ENCODE measurements around the gene PRMT2. TPM values are rescaled to one million over a fixed set of nuclear protein-coding genes. Genes with fewer than 3 reads are reported as not detected.

Gene PRMT2
- polyA plus RNA-seq, 1 experiment: 153 TPM

DNA sequence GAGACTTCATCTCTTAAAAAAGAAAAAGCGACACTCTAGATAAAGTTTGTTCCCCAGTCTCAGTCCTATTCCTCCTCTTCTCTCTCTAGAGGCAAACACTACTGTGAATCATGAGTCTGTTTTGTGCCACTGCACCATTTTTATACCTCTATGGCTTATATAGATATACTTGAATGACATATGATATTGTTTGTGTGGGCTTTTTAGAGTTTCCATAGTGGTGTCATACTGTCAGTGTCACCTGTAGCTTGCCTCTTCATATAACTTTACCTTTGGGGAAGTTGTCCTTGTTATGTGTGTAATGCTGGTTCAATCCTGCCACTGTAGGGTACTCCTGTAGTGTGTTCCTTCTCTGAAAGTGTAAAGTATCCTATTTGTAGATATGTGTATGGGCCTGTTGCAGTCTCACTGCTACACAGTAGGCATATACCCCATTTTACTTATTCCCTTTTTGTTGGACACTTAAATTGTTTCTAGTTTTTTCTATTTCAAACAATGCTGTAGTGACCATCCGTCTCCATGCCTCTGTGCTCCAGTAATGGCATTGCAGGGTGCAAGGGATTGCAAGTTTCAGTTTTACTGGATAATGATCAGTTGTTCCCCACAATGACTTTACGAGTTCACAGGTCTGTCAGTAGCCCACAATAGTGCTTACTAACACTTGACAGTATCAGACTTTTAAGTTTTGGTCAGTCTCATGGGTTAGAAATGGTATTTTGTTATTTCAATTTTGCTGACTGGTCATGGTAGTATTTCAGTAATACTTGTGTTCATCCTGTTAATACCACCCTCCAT is 2.7 kb downstream of the PRMT2 start:
- ChIA-PET POLR2A (no interaction called here), CTCF (interaction anchor here (0.6 to 1.6 kb wide), 2 partner anchors 23 to 91 kb away, joined by 7 read pairs; no protein-coding TSS in a partner anchor)
- peaks cover 2% of the 10 kb centered on the region; the same call in 1 of the 2 replicates for H3K9me3 ChIP-seq (ENCODE audit: control insufficient read depth, insufficient read depth, low read length)
- TF ChIP-seq, protein P1, sequence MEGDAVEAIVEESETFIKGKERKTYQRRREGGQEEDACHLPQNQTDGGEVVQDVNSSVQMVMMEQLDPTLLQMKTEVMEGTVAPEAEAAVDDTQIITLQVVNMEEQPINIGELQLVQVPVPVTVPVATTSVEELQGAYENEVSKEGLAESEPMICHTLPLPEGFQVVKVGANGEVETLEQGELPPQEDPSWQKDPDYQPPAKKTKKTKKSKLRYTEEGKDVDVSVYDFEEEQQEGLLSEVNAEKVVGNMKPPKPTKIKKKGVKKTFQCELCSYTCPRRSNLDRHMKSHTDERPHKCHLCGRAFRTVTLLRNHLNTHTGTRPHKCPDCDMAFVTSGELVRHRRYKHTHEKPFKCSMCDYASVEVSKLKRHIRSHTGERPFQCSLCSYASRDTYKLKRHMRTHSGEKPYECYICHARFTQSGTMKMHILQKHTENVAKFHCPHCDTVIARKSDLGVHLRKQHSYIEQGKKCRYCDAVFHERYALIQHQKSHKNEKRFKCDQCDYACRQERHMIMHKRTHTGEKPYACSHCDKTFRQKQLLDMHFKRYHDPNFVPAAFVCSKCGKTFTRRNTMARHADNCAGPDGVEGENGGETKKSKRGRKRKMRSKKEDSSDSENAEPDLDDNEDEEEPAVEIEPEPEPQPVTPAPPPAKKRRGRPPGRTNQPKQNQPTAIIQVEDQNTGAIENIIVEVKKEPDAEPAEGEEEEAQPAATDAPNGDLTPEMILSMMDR (IDR thresholded peaks at IDR 0.05; ENCODE audit: low read depth, low read length): no peak
- peak overlapping the region; percentile 29 for H3K4me3 ChIP-seq (ENCODE audit: low read depth, low read length)
- no peak overlapping the region for H3K27ac ChIP-seq (ENCODE audit: low read depth, low read length)
- H3K27me3 ChIP-seq (ENCODE audit: control insufficient read depth, insufficient read depth, low read length): no peaks in the 10 kb centered on the region
- DNase-seq (ENCODE audit: low read depth, low spot score): no peak

GRCh38 chr21:46639489-46640386 is 4.3 kb downstream of the PRMT2 start:
- ChIA-PET POLR2A (no interaction called here), CTCF (interaction anchor here (0.6 to 1.8 kb wide), 15 partner anchors 8 to 669 kb away, joined by 3 to 7 read pairs (median 3); no protein-coding TSS in a partner anchor)
- peaks cover 2% of the 10 kb centered on the region; the same call in 1 of the 2 replicates for H3K9me3 ChIP-seq (ENCODE audit: control insufficient read depth, insufficient read depth, low read length)
- H3K27me3 ChIP-seq (ENCODE audit: control insufficient read depth, insufficient read depth, low read length): no peaks in the 10 kb centered on the region
- TF ChIP-seq, protein P1 (IDR thresholded peaks at IDR 0.05; ENCODE audit: low read depth, low read length): peak; percentile 56
- no peak for DNase-seq (ENCODE audit: low read depth, low spot score)
- H3K27ac ChIP-seq (ENCODE audit: low read depth, low read length): no peak overlapping the region
- H3K4me3 ChIP-seq (ENCODE audit: low read depth, low read length): no peak overlapping the region

DNA sequence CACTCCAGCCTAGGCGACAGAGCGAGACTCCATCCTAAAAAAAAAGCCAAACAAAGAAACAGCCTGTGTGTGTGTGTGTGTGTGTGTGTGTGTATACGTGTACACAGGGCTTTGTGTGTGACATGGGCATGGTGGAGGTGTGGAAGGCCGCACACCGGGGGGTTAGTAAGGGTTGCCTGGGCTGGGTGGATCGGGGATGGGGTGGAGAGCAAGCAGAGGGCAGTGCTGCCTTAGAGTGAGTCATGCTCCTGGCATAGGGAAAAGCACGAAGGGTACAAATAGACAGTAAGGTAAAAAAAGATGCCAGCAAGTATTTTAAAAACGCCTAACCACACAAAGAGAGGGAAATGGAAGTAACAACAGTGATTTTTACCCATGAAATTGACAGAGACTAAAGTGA is 6.2 kb downstream of the PRMT2 start:
- ChIA-PET POLR2A (no interaction called here), CTCF (no interaction called here)
- no peaks in the 10 kb centered on the region for H3K27me3 ChIP-seq (ENCODE audit: control insufficient read depth, insufficient read depth, low read length)
- H3K4me3 ChIP-seq (ENCODE audit: low read depth, low read length): no peak overlapping the region
- TF ChIP-seq, protein P1 (IDR thresholded peaks at IDR 0.05; ENCODE audit: low read depth, low read length): no peak
- H3K9me3 ChIP-seq (ENCODE audit: control insufficient read depth, insufficient read depth, low read length): no peaks in the 10 kb centered on the region
- DNase-seq (ENCODE audit: low read depth, low spot score): no peak
- no peak overlapping the region for H3K27ac ChIP-seq (ENCODE audit: low read depth, low read length)

GRCh38 chr21:46643379-46644177 is 8.1 kb downstream of the PRMT2 start:
- TF ChIP-seq, protein P1 (IDR thresholded peaks at IDR 0.05; ENCODE audit: low read depth, low read length): no peak
- Histone ChIP-seq H3K27me3 (ENCODE audit: control insufficient read depth, insufficient read depth, low read length) (no peaks in the 10 kb centered on the region), H3K9me3 (ENCODE audit: control insufficient read depth, insufficient read depth, low read length) (no peaks in the 10 kb centered on the region), H3K4me3 (ENCODE audit: low read depth, low read length) (no peak overlapping the region), H3K27ac (ENCODE audit: low read depth, low read length) (no peak overlapping the region)
- ChIA-PET CTCF (interaction anchor here (1.2 to 3.2 kb wide), 2 partner anchors 8 to 18 kb away, joined by 6 to 14 read pairs; partner anchors contain the start of gene PRMT2), POLR2A (no interaction called here)
- DNase-seq (ENCODE audit: low read depth, low spot score): no peak

Data from AG04450 (cell line).